HG03159 (cell line): Measurements from ENCODE around the gene KEAP1.
"Not testable (repeated sequence)": the region's sequence is repeated elsewhere in the genome, so short reads cannot be mapped to it uniquely, and the experiment has no call there.

ENCODE experiments used
- ATAC-seq: cut with Tn5 transposase; IDR thresholded peaks from one replicate; pipeline ENCODE4 v1.9.1; 2021; ENCODE audit warnings: mild to moderate bottlenecking, moderate library complexity; ENCODE audit not compliant: unreplicated experiment

KEAP1 gene

GRCh38 chr19:10500247-10500592 lies 2.9 kb downstream of the KEAP1 start:
- no peak for ATAC-seq

- no peak for ATAC-seq
Measured at GRCh38 chr19:10499550-10500246, 3.5 kb downstream of the KEAP1 start.

- ATAC-seq = no peak
Measured at GRCh38 chr19:10497371-10497770, 5.8 kb downstream of the KEAP1 start.

- ATAC-seq = no peak
Measured at GRCh38 chr19:10491472-10492047, 11.6 kb downstream of the KEAP1 start.

- no peak for ATAC-seq
Measured at GRCh38 chr19:10486551-10486950, 16.6 kb downstream of the KEAP1 start.

- ATAC-seq = peak; percentile 49
Measured at GRCh38 chr19:10478903-10479384, 24.2 kb downstream of the KEAP1 start.

GRCh38 chr19:10478476-10478875 lies 24.7 kb downstream of the KEAP1 start:
- no peak for ATAC-seq

- no peak for ATAC-seq
Measured at GRCh38 chr19:10474962-10475451, 28.1 kb downstream of the KEAP1 start.

GRCh38 chr19:10473192-10473591 lies 30.0 kb downstream of the KEAP1 start:
- ATAC-seq = no peak

- no peak for ATAC-seq
Measured at GRCh38 chr19:10471909-10472308, 31.2 kb downstream of the KEAP1 start.

- ATAC-seq = no peak
Measured at GRCh38 chr19:10468133-10468532, 35.0 kb downstream of the KEAP1 start.

- ATAC-seq = no peak
Measured at GRCh38 chr19:10467104-10467706, 36.0 kb downstream of the KEAP1 start.

- no peak for ATAC-seq
Measured at GRCh38 chr19:10464456-10464855, 38.7 kb downstream of the KEAP1 start.

- ATAC-seq = no peak
Measured at GRCh38 chr19:10462557-10462956, 40.6 kb downstream of the KEAP1 start.

- ATAC-seq = not testable (repeated sequence)
Measured at GRCh38 chr19:10462042-10462441, 41.1 kb downstream of the KEAP1 start.

- peak; percentile 77 for ATAC-seq
Measured at GRCh38 chr19:10461047-10461949, 41.9 kb downstream of the KEAP1 start.

GRCh38 chr19:10460714-10461046 lies 42.5 kb downstream of the KEAP1 start:
- no peak for ATAC-seq

GRCh38 chr19:10458733-10459132 lies 44.4 kb downstream of the KEAP1 start:
- ATAC-seq = not testable (repeated sequence)

GRCh38 chr19:10454267-10454666 lies 48.9 kb downstream of the KEAP1 start:
- no peak for ATAC-seq

- ATAC-seq = no peak
Measured at GRCh38 chr19:10453852-10454251, 49.3 kb downstream of the KEAP1 start.
